Naive thymus-derived CD4-positive, alpha-beta T cell (primary cell): ENCODE measurements around the gene TIAM1. TPM values are rescaled to one million over a fixed set of nuclear protein-coding genes. Genes with fewer than 3 reads are reported as not detected.

ENCODE experiments used
- ATAC-seq: fragments of 150-1000 bp; cut with Tn5 transposase; 2 replicates; pipeline ENCODE4 v1.10.0; 2021; ENCODE audit warnings: mild to moderate bottlenecking, moderate library complexity
- CTCF ChIA-PET: fragments of 350-600 bp; sonication (Branson Sonifier 250); formaldehyde crosslinking; loops from one replicate; lab custom pipeline; 2021; ENCODE audit warnings: antibody characterized with exemption; lab: Charles Lee
- POLR2A ChIA-PET: fragments of 350-600 bp; sonication (Branson Sonifier 250); formaldehyde crosslinking; loops from one replicate; lab custom pipeline; 2021; ENCODE audit warnings: antibody characterized with exemption, inconsistent platforms; lab: Charles Lee
- DNase-seq, 9 donors: peaks; one replicate each; pipeline versions ENCODE4 v3.0.0 to v3.0.0-alpha.2; 2020 to 2022; ENCODE audit warnings: mixed read lengths in 1 of 9
- H3K27ac ChIP-seq: one replicate; pipeline ENCODE4 v1.7.0; 2013; ENCODE audit warnings: mild to moderate bottlenecking, low read depth, low read length, moderate library complexity
- H3K27me3 ChIP-seq, 2 donors: one replicate each; pipeline ENCODE4 v1.7.0; 2013; ENCODE audit warnings: low read length in 2 of 2, mild to moderate bottlenecking in 2 of 2, moderate library complexity in 2 of 2; ENCODE audit not compliant: control insufficient read depth in 2 of 2, insufficient read depth in 2 of 2
- H3K36me3 ChIP-seq, 3 experiments: 1 replicate in 2 of 3; 2 replicates in 1 of 3; pipeline ENCODE4 v1.7.0; 2013; ENCODE audit warnings: low read length in 3 of 3, mild to moderate bottlenecking in 3 of 3, moderate library complexity in 1 of 3; ENCODE audit not compliant: insufficient read depth in 3 of 3, control insufficient read depth in 2 of 3
- H3K4me1 ChIP-seq, 2 donors: one replicate each; pipeline ENCODE4 v1.7.0; 2013; ENCODE audit warnings: low read length in 2 of 2, mild to moderate bottlenecking in 2 of 2, moderate library complexity in 1 of 2; ENCODE audit not compliant: control insufficient read depth in 2 of 2, insufficient read depth in 2 of 2
- H3K4me3 ChIP-seq: 2 replicates; pipeline ENCODE4 v1.7.0; 2013; ENCODE audit warnings: mild to moderate bottlenecking, low read length
- H3K9me3 ChIP-seq, 3 experiments: 1 replicate in 2 of 3; 2 replicates in 1 of 3; pipeline ENCODE4 v1.7.0; 2013; ENCODE audit warnings: low read length in 3 of 3; ENCODE audit not compliant: control insufficient read depth in 2 of 3
- H3K27ac Mint-ChIP-seq, 9 donors: one replicate each; pipeline ENCODE4 v1.8.0; 2020 to 2022; ENCODE audit warnings: mixed read lengths in 9 of 9, mild to moderate bottlenecking in 8 of 9, moderate library complexity in 5 of 9, inconsistent platforms in 2 of 9
- H3K27me3 Mint-ChIP-seq, 5 donors: one replicate each; pipeline ENCODE4 v1.8.0; 2021 to 2022; ENCODE audit warnings: mixed read lengths in 5 of 5, mild to moderate bottlenecking in 1 of 5
- H3K36me3 Mint-ChIP-seq, 5 donors: one replicate each; pipeline ENCODE4 v1.8.0; 2020 to 2022; ENCODE audit warnings: mixed read lengths in 5 of 5, mild to moderate bottlenecking in 3 of 5, inconsistent platforms in 1 of 5
- H3K4me1 Mint-ChIP-seq, 7 donors: one replicate each; pipeline ENCODE4 v1.8.0; 2020 to 2022; ENCODE audit warnings: mixed read lengths in 7 of 7, mild to moderate bottlenecking in 3 of 7, inconsistent platforms in 1 of 7
- H3K4me3 Mint-ChIP-seq, 10 donors: one replicate each; pipeline ENCODE4 v1.8.0; 2020 to 2022; ENCODE audit warnings: mild to moderate bottlenecking in 10 of 10, mixed read lengths in 10 of 10, moderate library complexity in 6 of 10, inconsistent platforms in 2 of 10
- H3K9me3 Mint-ChIP-seq, 11 donors: one replicate each; pipeline ENCODE4 v1.8.0; 2020 to 2022; ENCODE audit warnings: mixed read lengths in 11 of 11, mild to moderate bottlenecking in 4 of 11, inconsistent platforms in 1 of 11, moderate library complexity in 1 of 11
- intact Hi-C, 2 donors: fragments of 100-400 bp; cut with micrococcal nuclease; formaldehyde crosslinking; loops; one replicate each; pipeline ENCODE4 v1.15.1; 2023
- polyA plus RNA-seq, 2 donors: library from polyadenylated mRNA; unstranded; fragments of 300-500 nt; fragmentation: Illumina TruSeq; gene quantifications; one replicate each; pipeline ENCODE4 v1.2.3, GENCODE V29; 2021
- total RNA-seq, 6 experiments: library from RNA in 5 of 6; stranded (reverse) in 5 of 6; gene quantifications; 1 replicate in 5 of 6; 2 replicates in 1 of 6; pipeline ENCODE4 v1.2.3 and lab custom pipeline; 2021 to 2026

The TIAM1 gene
- total and polyA plus RNA-seq, 7 experiments from 2014 or later = 24.8 to 103 (median 73.9) TPM

GRCh38 chr21:31180256-31181081 lies 163.6 kb downstream of the TIAM1 start:
- no peaks in the 10 kb centered on the region for H3K27me3 ChIP-seq
- ATAC-seq (peak; percentile 30), DNase-seq (peak in 6 of 9 donors; percentile 33 to 65 (median 50))
- peaks cover 0 to 42% (median 18%) of the 10 kb centered on the region in 5 donors for H3K36me3 Mint-ChIP-seq
- H3K27me3 Mint-ChIP-seq = no peaks in the 10 kb centered on the region
- peak overlapping the region; percentile 96 to 100 (median 99) for H3K27ac Mint-ChIP-seq
- POLR2A ChIA-PET = interaction anchor here (0.6 to 21.5 kb wide), 16 partner anchors 8 to 1421 kb away, joined by 3 to 332 read pairs (median 8); no protein-coding TSS in a partner anchor
- no peaks in the 10 kb centered on the region for H3K36me3 ChIP-seq
- CTCF ChIA-PET = interaction anchor here (0.7 to 6.9 kb wide), 25 partner anchors 8 to 424 kb away, joined by 3 to 106 read pairs (median 9); no protein-coding TSS in a partner anchor
- peak overlapping the region; percentile 82 to 100 (median 87) for H3K4me3 Mint-ChIP-seq
- peaks cover 44 to 92% (median 72%) of the 10 kb centered on the region in 7 donors for H3K4me1 Mint-ChIP-seq
- intact Hi-C loops = loop anchor here (1.0 to 10.0 kb wide), 18 partner anchors 7 to 1886 kb away; partner anchors contain the start of genes BACH1 (in 1 of the 2), SCAF4 (in 1 of the 2), SOD1 (in 1 of the 2) and URB1 (in 1 of the 2)
- peaks cover 12 to 73% of the 10 kb centered on the region in 2 donors for H3K4me1 ChIP-seq
- H3K9me3 ChIP-seq = no peaks in the 10 kb centered on the region
- H3K9me3 Mint-ChIP-seq = peaks cover 0 to 2% (median 0%) of the 10 kb centered on the region in 11 donors
- H3K4me3 ChIP-seq = peak overlapping the region; percentile 46
- peak overlapping the region; percentile 79 for H3K27ac ChIP-seq

DNA sequence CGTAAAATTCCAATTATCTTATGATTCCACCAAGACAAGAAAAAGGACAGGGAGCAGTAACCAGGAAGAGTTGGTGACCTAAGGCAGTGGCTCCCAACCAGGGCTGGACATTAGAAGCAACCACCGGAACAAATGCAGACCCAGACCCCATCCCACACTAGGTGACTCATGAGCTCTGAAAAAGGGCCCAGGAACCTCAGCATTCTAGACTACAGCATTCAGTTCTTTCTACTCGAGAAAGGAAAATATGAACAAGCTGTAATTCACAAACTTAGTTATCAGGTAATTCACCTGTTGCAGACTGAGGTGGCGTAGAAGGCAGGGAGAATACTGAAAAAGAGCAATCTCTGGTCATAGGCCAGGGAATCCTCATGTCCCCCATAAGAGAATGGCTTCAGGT lies 167.3 kb downstream of the TIAM1 start:
- Histone ChIP-seq H3K27me3 (no peaks in the 10 kb centered on the region), H3K4me1 (peaks cover 11 to 80% of the 10 kb centered on the region in 2 donors), H3K27ac (peak overlapping the region; percentile 71), H3K4me3 (peak overlapping the region; percentile 0), H3K9me3 (no peaks in the 10 kb centered on the region), H3K36me3 (peaks cover 0 to 4% (median 0%) of the 10 kb centered on the region in 3 experiments)
- CTCF ChIA-PET = interaction anchor here (0.8 to 4.2 kb wide), 7 partner anchors 16 to 404 kb away, joined by 3 to 19 read pairs (median 4); no protein-coding TSS in a partner anchor
- Mint-ChIP-seq H3K4me3 (peak overlapping the region; percentile 22 to 91 (median 72)), H3K9me3 (peaks cover 0 to 2% (median 0%) of the 10 kb centered on the region in 11 donors), H3K4me1 (peaks cover 56 to 95% (median 75%) of the 10 kb centered on the region in 7 donors), H3K36me3 (peaks cover 4 to 29% (median 14%) of the 10 kb centered on the region in 5 donors), H3K27ac (peak overlapping the region; percentile 63 to 96 (median 88)), H3K27me3 (no peaks in the 10 kb centered on the region)
- ATAC-seq = no peak
- POLR2A ChIA-PET = interaction anchor here (1.2 to 21.5 kb wide), 6 partner anchors 7 to 76 kb away, joined by 3 to 332 read pairs (median 9); no protein-coding TSS in a partner anchor
- no peak for DNase-seq
- intact Hi-C loops = no loop called here

GRCh38 chr21:31176080-31176551 lies 167.9 kb downstream of the TIAM1 start:
- peak overlapping the region; percentile 71 for H3K27ac ChIP-seq
- Mint-ChIP-seq H3K9me3 (peaks cover 0 to under 1% (median 0%) of the 10 kb centered on the region in 11 donors), H3K4me3 (peak overlapping the region; percentile 22 to 91 (median 72))

DNA sequence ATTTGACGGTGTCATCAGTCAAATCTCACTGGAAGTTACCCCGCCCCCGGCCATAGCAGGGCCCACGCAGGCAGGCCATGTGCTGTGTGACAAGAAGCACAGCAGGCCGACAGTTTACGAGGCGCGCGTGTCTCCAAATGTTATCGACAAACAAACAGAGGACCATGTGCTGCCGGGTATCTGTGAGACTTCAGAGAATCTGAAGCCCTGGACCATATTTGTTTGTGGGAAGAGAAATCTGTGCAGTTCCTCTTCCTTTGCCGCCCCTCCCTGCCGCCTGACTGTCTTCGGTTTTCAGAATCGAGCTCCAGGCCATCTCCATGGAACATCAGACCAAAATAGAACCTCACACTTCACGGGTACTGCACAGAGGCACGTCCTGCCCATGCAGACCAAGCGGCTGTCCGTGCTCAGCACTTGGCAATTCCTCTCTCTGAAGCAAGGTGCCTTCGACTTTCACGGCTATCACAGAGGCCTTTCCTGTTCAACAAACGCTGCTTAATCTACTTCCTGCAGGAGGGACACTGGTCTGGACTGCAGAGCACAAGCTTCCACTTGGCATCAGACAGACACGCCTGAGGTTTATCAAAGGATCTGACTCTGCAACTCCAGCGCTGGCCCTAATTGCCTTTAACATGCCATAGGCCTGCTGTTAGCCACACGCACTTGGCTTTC lies 170.0 kb downstream of the TIAM1 start:
- POLR2A ChIA-PET = interaction anchor here (0.8 to 21.5 kb wide), 10 partner anchors 9 to 381 kb away, joined by 3 to 332 read pairs (median 4); no protein-coding TSS in a partner anchor
- H3K27ac Mint-ChIP-seq = peak overlapping the region; percentile 80 to 98 (median 94)
- CTCF ChIA-PET = interaction anchor here (0.9 to 4.2 kb wide), 7 partner anchors 7 to 75 kb away, joined by 3 to 20 read pairs (median 7); no protein-coding TSS in a partner anchor
- H3K4me3 ChIP-seq = peak overlapping the region; percentile 48
- no peaks in the 10 kb centered on the region for H3K27me3 ChIP-seq
- no peaks in the 10 kb centered on the region for H3K9me3 Mint-ChIP-seq
- H3K36me3 ChIP-seq = peaks cover 0 to 4% (median 0%) of the 10 kb centered on the region in 3 experiments
- H3K36me3 Mint-ChIP-seq = peaks cover 8 to 23% (median 19%) of the 10 kb centered on the region in 5 donors
- DNase-seq (peak in 5 of 9 donors; percentile 41 to 64 (median 45)), ATAC-seq (peak; percentile 69)
- intact Hi-C loops = loop anchor here in 1 of 2 donors (1.0 kb wide), 2 partner anchors 7 to 27 kb away; no protein-coding TSS in a partner anchor
- H3K9me3 ChIP-seq = no peaks in the 10 kb centered on the region
- peaks cover 56 to 99% (median 84%) of the 10 kb centered on the region in 7 donors for H3K4me1 Mint-ChIP-seq
- H3K27ac ChIP-seq = peak overlapping the region; percentile 71
- H3K4me1 ChIP-seq = peaks cover 7 to 83% of the 10 kb centered on the region in 2 donors
- H3K4me3 Mint-ChIP-seq = peak overlapping the region; percentile 79 to 93 (median 86)
- H3K27me3 Mint-ChIP-seq = no peaks in the 10 kb centered on the region

More at GRCh38 chr21:31176080-31176551, 167.9 kb downstream of the TIAM1 start:
- ATAC-seq = peak; percentile 26
- Histone ChIP-seq H3K27me3 (no peaks in the 10 kb centered on the region), H3K4me1 (peaks cover 11 to 81% of the 10 kb centered on the region in 2 donors), H3K36me3 (peaks cover 0 to 4% (median 0%) of the 10 kb centered on the region in 3 experiments), H3K4me3 (peak overlapping the region; percentile 0), H3K9me3 (no peaks in the 10 kb centered on the region)
- intact Hi-C loops = no loop called here
- CTCF ChIA-PET = interaction anchor here (0.8 to 4.2 kb wide), 9 partner anchors 11 to 405 kb away, joined by 3 to 19 read pairs (median 4); no protein-coding TSS in a partner anchor
- Mint-ChIP-seq H3K27me3 (no peaks in the 10 kb centered on the region), H3K27ac (peak overlapping the region; percentile 58 to 96 (median 88)), H3K36me3 (peaks cover 4 to 27% (median 21%) of the 10 kb centered on the region in 5 donors), H3K4me1 (peaks cover 54 to 96% (median 78%) of the 10 kb centered on the region in 7 donors)
- no peak for DNase-seq
- POLR2A ChIA-PET = interaction anchor here (1.1 to 21.5 kb wide), 7 partner anchors 8 to 75 kb away, joined by 3 to 332 read pairs (median 9); no protein-coding TSS in a partner anchor

GRCh38 chr21:31172328-31172727 lies 171.7 kb downstream of the TIAM1 start:
- Mint-ChIP-seq H3K4me3 (peak overlapping the region in 9 of 10 donors; percentile 66 to 91 (median 81)), H3K27me3 (no peaks in the 10 kb centered on the region), H3K27ac (peak overlapping the region; percentile 44 to 96 (median 89)), H3K4me1 (peaks cover 55 to 100% (median 87%) of the 10 kb centered on the region in 7 donors), H3K36me3 (peaks cover 8 to 20% (median 19%) of the 10 kb centered on the region in 5 donors), H3K9me3 (no peaks in the 10 kb centered on the region)
- ATAC-seq = peak; percentile 22
- H3K4me3 ChIP-seq = no peak overlapping the region
- H3K9me3 ChIP-seq = no peaks in the 10 kb centered on the region
- H3K4me1 ChIP-seq = peaks cover 7 to 82% of the 10 kb centered on the region in 2 donors
- H3K27me3 ChIP-seq = no peaks in the 10 kb centered on the region
- no peak for DNase-seq
- intact Hi-C loops = no loop called here
- ChIA-PET POLR2A (interaction anchor here (1.1 to 21.5 kb wide), 4 partner anchors 12 to 39 kb away, joined by 6 to 332 read pairs (median 52); no protein-coding TSS in a partner anchor), CTCF (interaction anchor here (0.7 to 2.7 kb wide), 4 partner anchors 9 to 27 kb away, joined by 3 to 20 read pairs (median 4); no protein-coding TSS in a partner anchor)
- peak overlapping the region; percentile 71 for H3K27ac ChIP-seq
- H3K36me3 ChIP-seq = peaks cover 0 to 4% (median 0%) of the 10 kb centered on the region in 3 experiments
